Medulla oblongata (tissue), 1 donor: ENCODE data around the gene TOX2.

Experiments used
- DNase-seq: peaks from one replicate; pipeline ENCODE4 v3.0.0-alpha.2; 2015; ENCODE audit errors: extremely low spot score

TOX2 gene

GRCh38 chr20:43977252-43977651 lies 62.6 kb downstream of the TOX2 start:
- no peak for DNase-seq

- no peak for DNase-seq
Observed at GRCh38 chr20:43977962-43978361, 63.3 kb downstream of the TOX2 start.

- no peak for DNase-seq
Observed at GRCh38 chr20:43979576-43980105, 65.0 kb downstream of the TOX2 start.

- DNase-seq, result no peak
Observed at GRCh38 chr20:43981540-43981939, 66.9 kb downstream of the TOX2 start.

- no peak for DNase-seq
Observed at GRCh38 chr20:43982016-43982415, 67.4 kb downstream of the TOX2 start.

GRCh38 chr20:43982886-43983285 lies 68.2 kb downstream of the TOX2 start:
- no peak for DNase-seq

- no peak for DNase-seq
Observed at GRCh38 chr20:43983359-43983758, 68.7 kb downstream of the TOX2 start.

- DNase-seq, result no peak
Observed at GRCh38 chr20:43983904-43984361, 69.3 kb downstream of the TOX2 start.

- DNase-seq, result no peak
Observed at GRCh38 chr20:43984587-43984986, 69.9 kb downstream of the TOX2 start.

- DNase-seq, result no peak
Observed at GRCh38 chr20:43985121-43985520, 70.5 kb downstream of the TOX2 start.

- DNase-seq, result no peak
Observed at GRCh38 chr20:43985608-43986316, 71.1 kb downstream of the TOX2 start.

GRCh38 chr20:43987018-43987417 lies 72.4 kb downstream of the TOX2 start:
- DNase-seq, result no peak

- no peak for DNase-seq
Observed at GRCh38 chr20:43987531-43987930, 72.9 kb downstream of the TOX2 start.

- DNase-seq, result no peak
Observed at GRCh38 chr20:43988451-43988850, 73.8 kb downstream of the TOX2 start.

GRCh38 chr20:43988867-43989266 lies 74.2 kb downstream of the TOX2 start:
- no peak for DNase-seq

GRCh38 chr20:43991261-43991660 lies 76.6 kb downstream of the TOX2 start:
- DNase-seq, result no peak

- DNase-seq, result no peak
Observed at GRCh38 chr20:43991982-43992381, 77.3 kb downstream of the TOX2 start.

- DNase-seq, result no peak
Observed at GRCh38 chr20:43992885-43993284, 78.2 kb downstream of the TOX2 start.

GRCh38 chr20:43993560-43993959 lies 78.9 kb downstream of the TOX2 start:
- DNase-seq, result no peak

GRCh38 chr20:43994486-43995100 lies 79.9 kb downstream of the TOX2 start:
- no peak for DNase-seq

- no peak for DNase-seq
Observed at GRCh38 chr20:43995645-43996044, 81.0 kb downstream of the TOX2 start.

- DNase-seq, result no peak
Observed at GRCh38 chr20:43996240-43996930, 81.7 kb downstream of the TOX2 start.

- no peak for DNase-seq
Observed at GRCh38 chr20:43999848-44000247, 85.2 kb downstream of the TOX2 start.
